ENCODE data around the gene NPHP4. TPM values are rescaled to one million over a fixed set of nuclear protein-coding genes. Genes with fewer than 3 reads are reported as not detected.

Gene NPHP4
- total RNA-seq, 4 donors from 2014 or later, result 9.2 to 35.5 (median 18.3) TPM

DNA sequence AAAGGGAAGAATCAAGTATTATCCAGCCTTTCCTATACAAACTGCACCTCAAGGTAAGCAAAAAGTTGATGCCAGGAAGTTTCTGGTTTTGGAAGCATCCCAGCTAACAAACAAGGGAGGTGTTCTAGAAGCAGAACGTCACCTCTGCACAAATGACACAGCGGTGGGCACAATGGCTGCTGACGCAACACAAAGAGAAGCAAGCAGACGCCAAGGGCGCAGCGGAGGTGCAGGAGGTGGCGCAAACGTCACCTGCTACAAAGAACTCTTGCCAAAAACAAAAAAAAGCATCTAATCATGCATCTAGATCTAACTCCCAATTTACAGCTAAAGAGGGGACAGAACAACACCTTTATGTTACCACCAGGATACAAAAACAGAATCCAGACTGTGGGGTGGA lies 88.5 kb downstream of the NPHP4 start:
- H3K27ac ChIP-seq, result no peak overlapping the region
- H3K27me3 ChIP-seq, result no peaks in the 10 kb centered on the region
- H3K9me3 ChIP-seq, result no peaks in the 10 kb centered on the region
- no peak for TF ChIP-seq POLR2A (IDR thresholded peaks at IDR 0.05)
- TF ChIP-seq, protein P1, sequence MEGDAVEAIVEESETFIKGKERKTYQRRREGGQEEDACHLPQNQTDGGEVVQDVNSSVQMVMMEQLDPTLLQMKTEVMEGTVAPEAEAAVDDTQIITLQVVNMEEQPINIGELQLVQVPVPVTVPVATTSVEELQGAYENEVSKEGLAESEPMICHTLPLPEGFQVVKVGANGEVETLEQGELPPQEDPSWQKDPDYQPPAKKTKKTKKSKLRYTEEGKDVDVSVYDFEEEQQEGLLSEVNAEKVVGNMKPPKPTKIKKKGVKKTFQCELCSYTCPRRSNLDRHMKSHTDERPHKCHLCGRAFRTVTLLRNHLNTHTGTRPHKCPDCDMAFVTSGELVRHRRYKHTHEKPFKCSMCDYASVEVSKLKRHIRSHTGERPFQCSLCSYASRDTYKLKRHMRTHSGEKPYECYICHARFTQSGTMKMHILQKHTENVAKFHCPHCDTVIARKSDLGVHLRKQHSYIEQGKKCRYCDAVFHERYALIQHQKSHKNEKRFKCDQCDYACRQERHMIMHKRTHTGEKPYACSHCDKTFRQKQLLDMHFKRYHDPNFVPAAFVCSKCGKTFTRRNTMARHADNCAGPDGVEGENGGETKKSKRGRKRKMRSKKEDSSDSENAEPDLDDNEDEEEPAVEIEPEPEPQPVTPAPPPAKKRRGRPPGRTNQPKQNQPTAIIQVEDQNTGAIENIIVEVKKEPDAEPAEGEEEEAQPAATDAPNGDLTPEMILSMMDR (IDR thresholded peaks at IDR 0.05), result no peak
- H3K36me3 ChIP-seq, result peaks cover 0 to 4% (median 0%) of the 10 kb centered on the region in 3 donors
- no peaks in the 10 kb centered on the region for H3K4me1 ChIP-seq
- peak in 1 of 3 donors; percentile 13 for DNase-seq
- no peak overlapping the region for H3K4me3 ChIP-seq

DNA sequence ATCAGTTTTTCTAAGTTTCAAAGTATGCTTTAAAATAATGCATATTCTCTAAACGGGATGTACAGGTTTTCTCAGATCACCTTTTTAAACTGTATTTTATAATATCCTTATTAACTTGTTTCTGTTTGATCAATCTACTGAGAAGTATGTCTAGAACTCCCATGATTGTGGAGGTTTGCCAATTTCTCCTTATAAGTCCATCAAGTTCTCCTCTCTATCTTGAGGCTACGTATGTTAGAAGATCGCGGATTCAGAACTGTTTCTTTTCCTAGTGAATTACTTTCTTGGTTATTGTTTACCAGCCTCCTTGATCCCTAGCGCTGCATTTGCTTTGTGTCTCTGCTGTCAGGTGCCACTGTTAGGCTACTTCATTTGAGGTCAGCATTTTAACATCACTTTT lies 89.2 kb downstream of the NPHP4 start:
- no peak overlapping the region for H3K27ac ChIP-seq
- no peak overlapping the region for H3K4me3 ChIP-seq
- H3K9me3 ChIP-seq, result no peaks in the 10 kb centered on the region
- no peaks in the 10 kb centered on the region for H3K27me3 ChIP-seq
- H3K4me1 ChIP-seq, result no peaks in the 10 kb centered on the region
- TF ChIP-seq, protein P1 (IDR thresholded peaks at IDR 0.05), result no peak
- TF ChIP-seq POLR2A (IDR thresholded peaks at IDR 0.05), result no peak
- peak in 1 of 3 donors; percentile 10 for DNase-seq
- H3K36me3 ChIP-seq, result peaks cover 0 to 4% (median 0%) of the 10 kb centered on the region in 3 donors

DNA sequence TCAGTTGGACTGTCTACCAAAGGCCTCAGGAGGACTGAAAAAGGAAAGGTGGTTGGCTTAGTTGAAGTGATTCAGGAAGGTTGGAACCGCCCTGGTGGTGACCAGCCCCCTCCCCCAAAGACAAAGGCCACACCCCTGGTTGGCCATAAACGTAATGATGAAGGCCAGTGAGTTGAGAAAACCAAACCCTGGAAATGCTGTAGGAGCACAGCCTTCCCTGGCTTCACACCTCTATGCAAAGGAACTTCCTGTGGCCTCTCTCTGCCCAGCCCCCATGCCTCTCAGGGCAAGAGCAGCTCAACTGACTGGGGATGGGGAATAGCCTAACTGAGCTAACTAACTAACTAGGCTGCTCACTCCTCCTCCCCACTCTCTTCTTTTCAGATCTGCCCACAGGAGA lies 90.4 kb downstream of the NPHP4 start:
- Histone ChIP-seq H3K4me3 (no peak overlapping the region), H3K27ac (no peak overlapping the region), H3K4me1 (no peaks in the 10 kb centered on the region), H3K36me3 (peaks cover 0 to 4% (median 0%) of the 10 kb centered on the region in 3 donors), H3K9me3 (no peaks in the 10 kb centered on the region), H3K27me3 (no peaks in the 10 kb centered on the region)
- no peak for DNase-seq
- TF ChIP-seq POLR2A (IDR thresholded peaks at IDR 0.05), result no peak
- TF ChIP-seq, protein P1 (IDR thresholded peaks at IDR 0.05), result no peak

DNA sequence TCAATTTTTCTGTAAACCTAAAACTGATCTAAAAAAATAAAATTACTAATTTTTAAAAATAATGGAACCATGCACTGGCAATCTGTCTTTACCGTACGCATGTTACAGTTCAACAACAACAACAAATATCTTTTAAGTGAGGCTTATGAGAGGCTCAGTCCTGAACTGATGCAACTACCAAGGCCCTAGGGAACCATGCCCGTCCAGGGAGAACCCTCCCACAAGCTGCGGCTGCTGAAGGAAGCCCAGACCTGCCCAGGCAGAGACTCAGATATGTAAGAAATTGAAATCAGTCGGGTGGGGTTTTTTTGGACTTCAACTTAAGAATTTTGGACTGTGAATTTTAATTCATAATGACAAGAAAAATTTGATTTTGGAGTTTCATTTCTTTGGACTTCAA lies 91.1 kb downstream of the NPHP4 start:
- TF ChIP-seq, protein P1 (IDR thresholded peaks at IDR 0.05), result no peak
- no peak for TF ChIP-seq POLR2A (IDR thresholded peaks at IDR 0.05)
- H3K36me3 ChIP-seq, result peaks cover 0 to 4% (median 0%) of the 10 kb centered on the region in 3 donors
- peak in 1 of 3 donors; percentile 13 for DNase-seq
- H3K27me3 ChIP-seq, result no peaks in the 10 kb centered on the region
- no peaks in the 10 kb centered on the region for H3K4me1 ChIP-seq
- H3K27ac ChIP-seq, result no peak overlapping the region
- H3K4me3 ChIP-seq, result no peak overlapping the region
- H3K9me3 ChIP-seq, result no peaks in the 10 kb centered on the region

DNA sequence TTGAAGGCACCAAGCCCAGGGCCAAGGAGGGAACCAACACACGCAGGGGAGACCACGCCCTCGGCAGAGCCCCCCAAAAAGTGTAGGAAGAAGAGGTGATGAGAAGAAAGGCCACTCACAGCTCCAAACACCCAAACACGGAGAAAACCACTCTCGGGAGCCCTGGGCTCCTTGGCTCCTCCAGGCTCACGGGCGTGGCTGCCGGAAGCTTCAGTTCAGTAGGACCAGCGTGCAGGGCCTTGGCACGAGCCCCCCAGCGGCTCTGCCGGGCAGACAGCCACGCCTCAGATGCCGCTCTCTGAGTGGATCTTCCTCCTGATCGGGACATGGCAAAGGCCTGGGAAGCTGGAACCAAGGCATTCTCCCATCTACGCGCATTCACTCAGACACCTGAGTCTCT lies 94.0 kb downstream of the NPHP4 start:
- H3K27me3 ChIP-seq, result no peaks in the 10 kb centered on the region
- no peak for TF ChIP-seq POLR2A (IDR thresholded peaks at IDR 0.05)
- TF ChIP-seq, protein P1 (IDR thresholded peaks at IDR 0.05), result no peak
- DNase-seq, result peak in 1 of 3 donors; percentile 6
- H3K9me3 ChIP-seq, result no peaks in the 10 kb centered on the region
- H3K4me3 ChIP-seq, result no peak overlapping the region
- no peak overlapping the region for H3K27ac ChIP-seq
- H3K4me1 ChIP-seq, result no peaks in the 10 kb centered on the region
- no peaks in the 10 kb centered on the region for H3K36me3 ChIP-seq
